ENCODE data around the gene EBI3.
A peak's percentile ranks its signal among the peaks of the same experiment; 100 is the strongest.

DNA sequence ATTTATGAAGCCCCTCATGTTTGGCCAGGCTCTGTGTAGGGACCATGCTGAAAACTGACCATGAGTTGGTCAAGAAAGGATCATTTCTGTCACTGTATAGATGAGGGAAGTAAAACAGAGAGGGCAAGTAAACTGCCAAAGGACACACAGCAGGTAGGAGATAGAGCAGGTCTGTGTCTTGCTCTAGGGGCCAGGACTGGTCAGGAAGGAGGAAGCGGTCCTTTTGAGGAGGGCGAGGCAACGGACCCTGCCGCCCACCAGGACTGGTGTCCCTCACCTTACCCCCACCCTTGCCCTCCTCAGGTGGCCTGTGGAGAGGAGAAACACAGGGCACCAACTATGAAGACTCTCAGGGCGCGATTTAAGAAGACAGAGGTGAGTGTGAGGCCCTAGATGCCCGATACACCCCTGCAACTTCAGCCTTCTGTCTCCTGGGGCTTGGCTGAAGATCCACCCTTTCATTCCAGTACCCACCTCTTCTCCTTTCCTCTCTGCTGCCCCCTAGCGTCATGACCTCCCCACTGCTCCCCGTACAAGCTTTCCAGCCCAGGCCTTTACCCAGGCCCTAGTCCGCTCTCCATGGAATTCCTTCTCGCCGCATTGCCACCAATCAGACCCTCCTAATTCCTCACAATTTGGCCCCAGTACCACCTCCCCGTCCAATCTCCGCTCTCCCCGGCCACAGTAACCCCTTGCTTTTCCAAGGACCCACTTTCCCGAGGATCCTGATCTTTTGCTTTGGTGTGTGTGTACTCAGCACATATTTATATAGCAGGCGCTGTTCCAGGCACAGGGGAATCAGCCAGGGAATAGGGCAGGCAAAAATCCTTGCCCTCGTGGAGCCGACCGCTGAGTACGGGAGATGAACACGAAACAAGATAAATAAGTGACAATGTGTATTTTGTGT lies 43.0 kb upstream of the EBI3 start:
- TF ChIP-seq CTCF (conservative IDR thresholded peaks at IDR 0.05; ENCODE audit: low read length) (peak; percentile 84), EZH2phosphoT487 (IDR thresholded peaks at IDR 0.05; ENCODE audit: borderline replicate concordance, low read depth, low read length) (no peak)

Measured in OCI-LY7 (cell line).